ENCODE data around the gene FNBP1.

Gene FNBP1

GRCh38 chr9:129902740-129903134, 140.3 kb downstream of the FNBP1 start:
- no peak for TF ChIP-seq CTCF (IDR thresholded peaks at IDR 0.05)
- Histone ChIP-seq H3K27ac (no peak overlapping the region), H3K4me3 (no peak overlapping the region)

GRCh38 chr9:129901993-129902739, 140.8 kb downstream of the FNBP1 start:
- H3K27ac ChIP-seq = no peak overlapping the region
- no peak for DNase-seq (ENCODE audit: low spot score)
- TF ChIP-seq CTCF (IDR thresholded peaks at IDR 0.05) = no peak

More at GRCh38 chr9:129902740-129903134, 140.3 kb downstream of the FNBP1 start:
- DNase-seq (ENCODE audit: low spot score) = no peak

GRCh38 chr9:129900263-129901027, 142.5 kb downstream of the FNBP1 start:
- Histone ChIP-seq H3K4me3 (no peak overlapping the region), H3K27ac (no peak overlapping the region)
- TF ChIP-seq CTCF (IDR thresholded peaks at IDR 0.05) = no peak
- no peak for DNase-seq (ENCODE audit: low spot score)

More at GRCh38 chr9:129901993-129902739, 140.8 kb downstream of the FNBP1 start:
- no peak overlapping the region for H3K4me3 ChIP-seq

- H3K4me3 ChIP-seq = no peak overlapping the region
These were observed 143.4 kb downstream of the FNBP1 start for GRCh38 chr9:129899620-129900019.

GRCh38 chr9:129898185-129898584, 144.8 kb downstream of the FNBP1 start:
- no peak for DNase-seq (ENCODE audit: low spot score)
- no peak for TF ChIP-seq CTCF (IDR thresholded peaks at IDR 0.05)
- Histone ChIP-seq H3K4me3 (no peak overlapping the region), H3K27ac (no peak overlapping the region)

More at GRCh38 chr9:129899620-129900019, 143.4 kb downstream of the FNBP1 start:
- no peak for DNase-seq (ENCODE audit: low spot score)
- no peak for TF ChIP-seq CTCF (IDR thresholded peaks at IDR 0.05)
- no peak overlapping the region for H3K27ac ChIP-seq

GRCh38 chr9:129897263-129897662, 145.7 kb downstream of the FNBP1 start:
- DNase-seq (ENCODE audit: low spot score) = no peak
- Histone ChIP-seq H3K27ac (no peak overlapping the region), H3K4me3 (no peak overlapping the region)
- no peak for TF ChIP-seq CTCF (IDR thresholded peaks at IDR 0.05)

All from coronary artery (tissue), 2 donors.